Stimulated activated naive CD8-positive, alpha-beta T cell treated with anti-CD3 and anti-CD28 coated beads, Interleukin-15, Interleukin-2, amounts not matched to agents 100 ng/mL and 50 ng/mL, for 24 hours (primary cell): ENCODE results near the gene TUT4.
A peak's percentile ranks its signal among the peaks of the same experiment; 100 is the strongest.

ENCODE experiments used
- H3K27ac Mint-ChIP-seq: one replicate; pipeline ENCODE4 v1.8.0; 2021; ENCODE audit warnings: mild to moderate bottlenecking, mixed read lengths
- H3K27me3 Mint-ChIP-seq: one replicate; pipeline ENCODE4 v1.8.0; 2021; ENCODE audit warnings: mixed read lengths
- H3K36me3 Mint-ChIP-seq: one replicate; pipeline ENCODE4 v1.8.0; 2021; ENCODE audit warnings: low read depth, mixed read lengths
- H3K4me1 Mint-ChIP-seq: one replicate; pipeline ENCODE4 v1.8.0; 2021; ENCODE audit warnings: low read depth, mixed read lengths
- H3K4me3 Mint-ChIP-seq: one replicate; pipeline ENCODE4 v1.8.0; 2021; ENCODE audit warnings: mild to moderate bottlenecking, mixed read lengths
- H3K9me3 Mint-ChIP-seq: one replicate; pipeline ENCODE4 v1.8.0; 2021; ENCODE audit warnings: mixed read lengths

The TUT4 gene

GRCh38 chr1:52552505-52553361 is at the start of gene TUT4:
TSS of gene TUT4 (minus strand) at chr1:52553092. CDS start at chr1:52526280, 26,812 bp downstream.
- Mint-ChIP-seq H3K27ac (peak within 1 kb of the TSS; percentile 62), H3K9me3 (no peaks in the 10 kb centered on the region), H3K36me3 (no peaks in the 10 kb centered on the region), H3K27me3 (no peaks in the 10 kb centered on the region), H3K4me1 (peaks cover 37% of the 10 kb centered on the region), H3K4me3 (peak within 1 kb of the TSS; percentile 79)

GRCh38 chr1:52601991-52602855 is 49.3 kb upstream of the TUT4 start, which contains the start of gene GPX7:
TSS of gene GPX7 (plus strand) at chr1:52602371. CDS start at chr1:52602410, 39 bp downstream.
- Mint-ChIP-seq H3K27ac (peak within 1 kb of the TSS; percentile 94), H3K36me3 (peaks cover 12% of the 10 kb centered on the region), H3K27me3 (no peaks in the 10 kb centered on the region), H3K9me3 (no peaks in the 10 kb centered on the region), H3K4me1 (peaks cover 37% of the 10 kb centered on the region), H3K4me3 (peak within 1 kb of the TSS; percentile 88)

- Mint-ChIP-seq H3K27ac (peak overlapping the region; percentile 85), H3K27me3 (no peaks in the 10 kb centered on the region), H3K4me1 (peaks cover 37% of the 10 kb centered on the region), H3K9me3 (no peaks in the 10 kb centered on the region), H3K36me3 (peaks cover 8% of the 10 kb centered on the region), H3K4me3 (peak overlapping the region; percentile 77)
Observed at GRCh38 chr1:52601519-52601918, 48.6 kb upstream of the TUT4 start.

GRCh38 chr1:52600533-52601179 is 47.8 kb upstream of the TUT4 start:
- H3K4me3 Mint-ChIP-seq, result no peak overlapping the region
- H3K27me3 Mint-ChIP-seq, result no peaks in the 10 kb centered on the region
- no peaks in the 10 kb centered on the region for H3K9me3 Mint-ChIP-seq
- peak overlapping the region; percentile 41 for H3K27ac Mint-ChIP-seq
- peaks cover 31% of the 10 kb centered on the region for H3K4me1 Mint-ChIP-seq
- H3K36me3 Mint-ChIP-seq, result peaks cover 1% of the 10 kb centered on the region

GRCh38 chr1:52599236-52599635 is 46.3 kb upstream of the TUT4 start:
- H3K27me3 Mint-ChIP-seq, result no peaks in the 10 kb centered on the region
- H3K4me3 Mint-ChIP-seq, result no peak overlapping the region
- no peaks in the 10 kb centered on the region for H3K9me3 Mint-ChIP-seq
- no peaks in the 10 kb centered on the region for H3K36me3 Mint-ChIP-seq
- H3K4me1 Mint-ChIP-seq, result peaks cover 25% of the 10 kb centered on the region
- H3K27ac Mint-ChIP-seq, result no peak overlapping the region

GRCh38 chr1:52598729-52599128 is 45.8 kb upstream of the TUT4 start:
- H3K4me1 Mint-ChIP-seq, result peaks cover 20% of the 10 kb centered on the region
- H3K27ac Mint-ChIP-seq, result no peak overlapping the region
- H3K27me3 Mint-ChIP-seq, result no peaks in the 10 kb centered on the region
- H3K9me3 Mint-ChIP-seq, result no peaks in the 10 kb centered on the region
- H3K36me3 Mint-ChIP-seq, result no peaks in the 10 kb centered on the region
- no peak overlapping the region for H3K4me3 Mint-ChIP-seq

GRCh38 chr1:52597912-52598311 is 45.0 kb upstream of the TUT4 start:
- H3K36me3 Mint-ChIP-seq, result no peaks in the 10 kb centered on the region
- peaks cover 11% of the 10 kb centered on the region for H3K4me1 Mint-ChIP-seq
- H3K4me3 Mint-ChIP-seq, result no peak overlapping the region
- H3K27ac Mint-ChIP-seq, result no peak overlapping the region
- H3K27me3 Mint-ChIP-seq, result no peaks in the 10 kb centered on the region
- H3K9me3 Mint-ChIP-seq, result no peaks in the 10 kb centered on the region

- H3K9me3 Mint-ChIP-seq, result no peaks in the 10 kb centered on the region
- no peak overlapping the region for H3K27ac Mint-ChIP-seq
- peaks cover 10% of the 10 kb centered on the region for H3K4me1 Mint-ChIP-seq
- no peaks in the 10 kb centered on the region for H3K27me3 Mint-ChIP-seq
- no peaks in the 10 kb centered on the region for H3K36me3 Mint-ChIP-seq
- H3K4me3 Mint-ChIP-seq, result no peak overlapping the region
Observed at GRCh38 chr1:52595061-52595460, 42.2 kb upstream of the TUT4 start.

GRCh38 chr1:52593495-52593894 is 40.6 kb upstream of the TUT4 start:
- H3K9me3 Mint-ChIP-seq, result no peaks in the 10 kb centered on the region
- H3K4me3 Mint-ChIP-seq, result no peak overlapping the region
- no peaks in the 10 kb centered on the region for H3K36me3 Mint-ChIP-seq
- peaks cover 10% of the 10 kb centered on the region for H3K4me1 Mint-ChIP-seq
- H3K27ac Mint-ChIP-seq, result no peak overlapping the region
- no peaks in the 10 kb centered on the region for H3K27me3 Mint-ChIP-seq

GRCh38 chr1:52592637-52593323 is 39.9 kb upstream of the TUT4 start:
- H3K27ac Mint-ChIP-seq, result no peak overlapping the region
- no peak overlapping the region for H3K4me3 Mint-ChIP-seq
- peaks cover 10% of the 10 kb centered on the region for H3K4me1 Mint-ChIP-seq
- no peaks in the 10 kb centered on the region for H3K27me3 Mint-ChIP-seq
- H3K36me3 Mint-ChIP-seq, result no peaks in the 10 kb centered on the region
- no peaks in the 10 kb centered on the region for H3K9me3 Mint-ChIP-seq

- H3K9me3 Mint-ChIP-seq, result no peaks in the 10 kb centered on the region
- H3K4me1 Mint-ChIP-seq, result peaks cover 7% of the 10 kb centered on the region
- no peak overlapping the region for H3K27ac Mint-ChIP-seq
- no peak overlapping the region for H3K4me3 Mint-ChIP-seq
- no peaks in the 10 kb centered on the region for H3K27me3 Mint-ChIP-seq
- no peaks in the 10 kb centered on the region for H3K36me3 Mint-ChIP-seq
Observed at GRCh38 chr1:52590266-52590665, 37.4 kb upstream of the TUT4 start.

- Mint-ChIP-seq H3K27ac (no peak overlapping the region), H3K9me3 (no peaks in the 10 kb centered on the region), H3K4me1 (peaks cover 7% of the 10 kb centered on the region), H3K36me3 (no peaks in the 10 kb centered on the region), H3K27me3 (no peaks in the 10 kb centered on the region), H3K4me3 (no peak overlapping the region)
Observed at GRCh38 chr1:52588535-52588934, 35.6 kb upstream of the TUT4 start.

GRCh38 chr1:52588027-52588426 is 35.1 kb upstream of the TUT4 start:
- H3K27ac Mint-ChIP-seq, result no peak overlapping the region
- no peaks in the 10 kb centered on the region for H3K36me3 Mint-ChIP-seq
- no peaks in the 10 kb centered on the region for H3K9me3 Mint-ChIP-seq
- peaks cover 7% of the 10 kb centered on the region for H3K4me1 Mint-ChIP-seq
- H3K4me3 Mint-ChIP-seq, result no peak overlapping the region
- H3K27me3 Mint-ChIP-seq, result no peaks in the 10 kb centered on the region

- Mint-ChIP-seq H3K9me3 (no peaks in the 10 kb centered on the region), H3K27me3 (no peaks in the 10 kb centered on the region), H3K4me1 (no peaks in the 10 kb centered on the region), H3K36me3 (no peaks in the 10 kb centered on the region), H3K27ac (no peak overlapping the region), H3K4me3 (no peak overlapping the region)
Observed at GRCh38 chr1:52585474-52585873, 32.6 kb upstream of the TUT4 start.
